ENCODE data around the gene TIAM1. TPM values are rescaled to one million over a fixed set of nuclear protein-coding genes. Genes with fewer than 3 reads are reported as not detected.

TIAM1 gene
- total and polyA plus RNA-seq, 2 of the 8 experiments (the other 6 are each of a cell fraction or from before 2014, with no cell fraction given): 10.1 to 30.7 TPM

GRCh38 chr21:31332525-31332924 lies 11.5 kb downstream of the TIAM1 start (continued):
- TF ChIP-seq CHD7 (IDR thresholded peaks at IDR 0.05; ENCODE audit: insufficient replicate concordance, low read length) (no peak), BRCA1 (IDR thresholded peaks at IDR 0.05; ENCODE audit: low read depth, low read length) (no peak), USF2 (IDR thresholded peaks at IDR 0.05; ENCODE audit: low read length) (no peak), MAFK (IDR thresholded peaks at IDR 0.05; ENCODE audit: low read depth, low read length) (no peak), MAX (IDR thresholded peaks at IDR 0.05) (no peak), BACH1 (IDR thresholded peaks at IDR 0.05; ENCODE audit: low read length) (no peak), ASH2L (IDR thresholded peaks at IDR 0.05; ENCODE audit: low read length) (no peak), RXRA (IDR thresholded peaks at IDR 0.05; ENCODE audit: insufficient read depth, low read depth, low read length) (no peak)
